HL-60 (cell line): ENCODE measurements around the gene RALGAPB.

ENCODE experiments used
- SPI1 ChIP-seq: IDR thresholded peaks from 2 replicates; pipeline ENCODE4 v1.6.1; 2012; ENCODE audit warnings: low read depth, mild to moderate bottlenecking, borderline replicate concordance
- TF ChIP-seq, protein P1 (sequence below): IDR thresholded peaks from 2 replicates; pipeline ENCODE4 v1.6.1; 2012; ENCODE audit warnings: low read depth; ENCODE audit not compliant: insufficient replicate concordance
- TF ChIP-seq, protein P2 (sequence below): IDR thresholded peaks from one replicate; pipeline ENCODE4 v1.5.1; 2011; ENCODE audit warnings: low read length, control low read depth, inconsistent platforms; ENCODE audit not compliant: insufficient read depth

DNA sequence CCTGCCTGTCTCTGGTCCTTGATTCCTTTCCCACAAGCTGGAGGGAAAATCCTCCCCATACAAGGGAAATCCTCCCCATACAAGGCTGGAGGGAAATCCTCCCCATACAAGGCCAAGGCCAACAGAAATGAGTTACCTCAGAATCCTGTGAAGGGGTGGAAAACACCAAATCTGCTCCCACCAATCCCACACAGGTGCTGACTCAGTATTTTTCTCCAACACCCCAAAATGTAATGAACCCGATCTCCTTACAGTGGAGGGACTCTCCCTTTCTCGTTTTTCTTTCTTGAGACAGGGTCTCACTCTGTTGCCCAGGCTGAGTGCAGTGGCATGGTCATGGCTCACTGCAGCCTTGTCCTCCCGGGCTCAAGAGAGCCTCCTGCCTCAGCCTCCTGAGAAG, 43.8 kb upstream of the RALGAPB start:
- TF ChIP-seq, protein P1, sequence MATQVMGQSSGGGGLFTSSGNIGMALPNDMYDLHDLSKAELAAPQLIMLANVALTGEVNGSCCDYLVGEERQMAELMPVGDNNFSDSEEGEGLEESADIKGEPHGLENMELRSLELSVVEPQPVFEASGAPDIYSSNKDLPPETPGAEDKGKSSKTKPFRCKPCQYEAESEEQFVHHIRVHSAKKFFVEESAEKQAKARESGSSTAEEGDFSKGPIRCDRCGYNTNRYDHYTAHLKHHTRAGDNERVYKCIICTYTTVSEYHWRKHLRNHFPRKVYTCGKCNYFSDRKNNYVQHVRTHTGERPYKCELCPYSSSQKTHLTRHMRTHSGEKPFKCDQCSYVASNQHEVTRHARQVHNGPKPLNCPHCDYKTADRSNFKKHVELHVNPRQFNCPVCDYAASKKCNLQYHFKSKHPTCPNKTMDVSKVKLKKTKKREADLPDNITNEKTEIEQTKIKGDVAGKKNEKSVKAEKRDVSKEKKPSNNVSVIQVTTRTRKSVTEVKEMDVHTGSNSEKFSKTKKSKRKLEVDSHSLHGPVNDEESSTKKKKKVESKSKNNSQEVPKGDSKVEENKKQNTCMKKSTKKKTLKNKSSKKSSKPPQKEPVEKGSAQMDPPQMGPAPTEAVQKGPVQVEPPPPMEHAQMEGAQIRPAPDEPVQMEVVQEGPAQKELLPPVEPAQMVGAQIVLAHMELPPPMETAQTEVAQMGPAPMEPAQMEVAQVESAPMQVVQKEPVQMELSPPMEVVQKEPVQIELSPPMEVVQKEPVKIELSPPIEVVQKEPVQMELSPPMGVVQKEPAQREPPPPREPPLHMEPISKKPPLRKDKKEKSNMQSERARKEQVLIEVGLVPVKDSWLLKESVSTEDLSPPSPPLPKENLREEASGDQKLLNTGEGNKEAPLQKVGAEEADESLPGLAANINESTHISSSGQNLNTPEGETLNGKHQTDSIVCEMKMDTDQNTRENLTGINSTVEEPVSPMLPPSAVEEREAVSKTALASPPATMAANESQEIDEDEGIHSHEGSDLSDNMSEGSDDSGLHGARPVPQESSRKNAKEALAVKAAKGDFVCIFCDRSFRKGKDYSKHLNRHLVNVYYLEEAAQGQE = no peak
- TF ChIP-seq, protein P2, sequence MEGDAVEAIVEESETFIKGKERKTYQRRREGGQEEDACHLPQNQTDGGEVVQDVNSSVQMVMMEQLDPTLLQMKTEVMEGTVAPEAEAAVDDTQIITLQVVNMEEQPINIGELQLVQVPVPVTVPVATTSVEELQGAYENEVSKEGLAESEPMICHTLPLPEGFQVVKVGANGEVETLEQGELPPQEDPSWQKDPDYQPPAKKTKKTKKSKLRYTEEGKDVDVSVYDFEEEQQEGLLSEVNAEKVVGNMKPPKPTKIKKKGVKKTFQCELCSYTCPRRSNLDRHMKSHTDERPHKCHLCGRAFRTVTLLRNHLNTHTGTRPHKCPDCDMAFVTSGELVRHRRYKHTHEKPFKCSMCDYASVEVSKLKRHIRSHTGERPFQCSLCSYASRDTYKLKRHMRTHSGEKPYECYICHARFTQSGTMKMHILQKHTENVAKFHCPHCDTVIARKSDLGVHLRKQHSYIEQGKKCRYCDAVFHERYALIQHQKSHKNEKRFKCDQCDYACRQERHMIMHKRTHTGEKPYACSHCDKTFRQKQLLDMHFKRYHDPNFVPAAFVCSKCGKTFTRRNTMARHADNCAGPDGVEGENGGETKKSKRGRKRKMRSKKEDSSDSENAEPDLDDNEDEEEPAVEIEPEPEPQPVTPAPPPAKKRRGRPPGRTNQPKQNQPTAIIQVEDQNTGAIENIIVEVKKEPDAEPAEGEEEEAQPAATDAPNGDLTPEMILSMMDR = no peak
- no peak for TF ChIP-seq SPI1
